MCF 10A (cell line): ENCODE measurements around the gene ARNT2. TPM values are rescaled to one million over a fixed set of nuclear protein-coding genes. Genes with fewer than 3 reads are reported as not detected.

Source experiments
- BruUV-seq: library from RNA; stranded (reverse); fragments of 400-500 nt; replicated peaks from 2 replicates; lab custom pipeline; 2021; lab: Mats Ljungman, UMichigan
- CTCF ChIA-PET: fragments of 300-600 bp; sonication (Branson Sonifier 250); formaldehyde crosslinking; extraction: SDS; loops from one replicate; lab custom pipeline; 2021; ENCODE audit warnings: antibody characterized with exemption, inconsistent platforms; lab: Yijun Ruan, JAX
- POLR2A ChIA-PET: fragments of 300-600, 350-650 bp; sonication (Branson Sonifier 250); formaldehyde crosslinking; extraction: SDS; loops from one replicate; lab custom pipeline; 2020; ENCODE audit warnings: antibody characterized with exemption, inconsistent platforms; lab: Yijun Ruan, JAX
- DNase-seq: peaks from one replicate; pipeline ENCODE4 v3.0.0-alpha.2; 2018; ENCODE audit not compliant: unreplicated experiment
- H3K27ac Mint-ChIP-seq: one replicate; pipeline ENCODE4 v1.8.0; 2022; ENCODE audit warnings: mild to moderate bottlenecking, low read depth, mixed read lengths; ENCODE audit not compliant: unreplicated experiment
- H3K27me3 Mint-ChIP-seq: one replicate; pipeline ENCODE4 v1.8.0; 2022; ENCODE audit warnings: mixed read lengths; ENCODE audit not compliant: insufficient read depth, unreplicated experiment
- H3K36me3 Mint-ChIP-seq: one replicate; pipeline ENCODE4 v1.8.0; 2022; ENCODE audit warnings: mild to moderate bottlenecking, moderate library complexity, mixed read lengths; ENCODE audit not compliant: insufficient read depth, unreplicated experiment
- H3K4me1 Mint-ChIP-seq: one replicate; pipeline ENCODE4 v1.8.0; 2022; ENCODE audit warnings: mixed read lengths; ENCODE audit not compliant: insufficient read depth, unreplicated experiment
- H3K4me3 Mint-ChIP-seq: one replicate; pipeline ENCODE4 v1.8.0; 2022; ENCODE audit warnings: mild to moderate bottlenecking, moderate library complexity, mixed read lengths; ENCODE audit not compliant: unreplicated experiment
- H3K9me3 Mint-ChIP-seq: one replicate; pipeline ENCODE4 v1.8.0; 2022; ENCODE audit warnings: mixed read lengths; ENCODE audit not compliant: unreplicated experiment
- CTCF ChIP-seq: fragments of 200-600 bp; IDR thresholded peaks from one replicate; pipeline ENCODE4 v1.8.0; 2022; ENCODE audit warnings: antibody characterized with exemption, mild to moderate bottlenecking; ENCODE audit not compliant: unreplicated experiment
- intact Hi-C: fragments of 100-400 bp; cut with micrococcal nuclease; formaldehyde crosslinking; loops from 2 replicates; pipeline ENCODE4 v1.14.1; 2022
- total RNA-seq: library from RNA; stranded (reverse); gene quantifications from 2 replicates; pipeline ENCODE4 v1.2.3, GENCODE V29; 2022

The ARNT2 gene
- total RNA-seq, 1 experiment from 2014 or later, result 1.6 TPM

GRCh38 chr15:80614711-80615360, 210.7 kb downstream of the ARNT2 start:
- Mint-ChIP-seq H3K4me3 (no peak overlapping the region), H3K36me3 (no peaks in the 10 kb centered on the region), H3K27ac (no peak overlapping the region), H3K9me3 (no peaks in the 10 kb centered on the region), H3K27me3 (no peaks in the 10 kb centered on the region), H3K4me1 (peaks cover 26% of the 10 kb centered on the region)
- DNase-seq, result no peak
- BruUV-seq, result no TSS peak
- POLR2A ChIA-PET, result interaction anchor here (0.8 to 2.2 kb wide), 3 partner anchors 10 to 33 kb away, joined by 3 to 9 read pairs (median 5); no protein-coding TSS in a partner anchor
- TF ChIP-seq CTCF, result no peak
- CTCF ChIA-PET, result interaction anchor here (0.9 to 1.9 kb wide), 5 partner anchors 10 to 355 kb away, joined by 3 to 6 read pairs (median 4); partner anchors contain the start of gene CEMIP
- intact Hi-C loops, result no loop called here

- no peak overlapping the region for H3K27ac Mint-ChIP-seq
- H3K4me3 Mint-ChIP-seq, result no peak overlapping the region
- BruUV-seq, result no TSS peak
- intact Hi-C loops, result no loop called here
- TF ChIP-seq CTCF, result no peak
- no peak for DNase-seq
- peaks cover 24% of the 10 kb centered on the region for H3K4me1 Mint-ChIP-seq
- no peaks in the 10 kb centered on the region for H3K9me3 Mint-ChIP-seq
- no peaks in the 10 kb centered on the region for H3K27me3 Mint-ChIP-seq
- ChIA-PET POLR2A (interaction anchor here (2.0 kb wide), 1 partner anchor 11 kb away, joined by 6 read pairs; no protein-coding TSS in a partner anchor), CTCF (interaction anchor here (0.9 kb wide), 1 partner anchor 49 kb away, joined by 4 read pairs; no protein-coding TSS in a partner anchor)
- H3K36me3 Mint-ChIP-seq, result no peaks in the 10 kb centered on the region
These were observed 211.2 kb downstream of the ARNT2 start for GRCh38 chr15:80615361-80615736.

GRCh38 chr15:80615783-80616391, 211.7 kb downstream of the ARNT2 start:
- intact Hi-C loops, result no loop called here
- BruUV-seq, result no TSS peak
- peak; percentile 79 for DNase-seq
- peak overlapping the region; percentile 74 for H3K27ac Mint-ChIP-seq
- peak overlapping the region; percentile 12 for H3K4me3 Mint-ChIP-seq
- no peaks in the 10 kb centered on the region for H3K36me3 Mint-ChIP-seq
- ChIA-PET POLR2A (interaction anchor here (2.0 kb wide), 1 partner anchor 11 kb away, joined by 6 read pairs; no protein-coding TSS in a partner anchor), CTCF (no interaction called here)
- H3K9me3 Mint-ChIP-seq, result no peaks in the 10 kb centered on the region
- H3K4me1 Mint-ChIP-seq, result peaks cover 24% of the 10 kb centered on the region
- no peak for TF ChIP-seq CTCF
- H3K27me3 Mint-ChIP-seq, result no peaks in the 10 kb centered on the region
